HepG2 (cell line): ENCODE data around the gene REEP3. TPM values are rescaled to one million over a fixed set of nuclear protein-coding genes. Genes with fewer than 3 reads are reported as not detected.

Experiments used
- BCL6 ChIP-seq: IDR thresholded peaks from 2 replicates; pipeline ENCODE4 v1.6.1; 2016; ENCODE audit warnings: missing genetic modification reagents, missing compliant biosample characterization
- ELF3 ChIP-seq: IDR thresholded peaks from 2 replicates; pipeline ENCODE4 v1.6.1; 2016; ENCODE audit warnings: missing genetic modification reagents, missing compliant biosample characterization
- FLYWCH1 ChIP-seq: sonication (generic); formaldehyde crosslinking; IDR thresholded peaks from 2 replicates; pipeline ENCODE4 v1.8.1; 2023; ENCODE audit warnings: mild to moderate bottlenecking, missing genetic modification reagents
- FOXA1 ChIP-seq, 2 experiments: fragments of 450-650 bp in 1 of 2; sonication (generic) in 1 of 2; formaldehyde crosslinking in 1 of 2; IDR thresholded peaks; 2 replicates each; pipeline versions ENCODE4 v1.4.0 to v1.6.1; 2016 to 2020; ENCODE audit warnings: missing genetic modification reagents in 1 of 2
- FOXO1 ChIP-seq: sonication (generic); formaldehyde crosslinking; IDR thresholded peaks from 2 replicates; pipeline ENCODE4 v1.4.0; 2020; ENCODE audit warnings: missing genetic modification reagents
- HDAC1 ChIP-seq: sonication (generic); formaldehyde crosslinking; IDR thresholded peaks from 2 replicates; pipeline ENCODE4 v1.5.1; 2020; ENCODE audit warnings: mild to moderate bottlenecking, missing genetic modification reagents
- HIC2 ChIP-seq: sonication (generic); formaldehyde crosslinking; IDR thresholded peaks from 2 replicates; pipeline ENCODE4 v1.9.0; 2022; ENCODE audit warnings: low read depth, missing genetic modification reagents
- NR2F6 ChIP-seq, 2 experiments: IDR thresholded peaks; 2 replicates each; pipeline ENCODE4 v1.6.1; 2016; ENCODE audit warnings: antibody characterized with exemption in 1 of 2, mild to moderate bottlenecking in 1 of 2
- PBX2 ChIP-seq: IDR thresholded peaks from 2 replicates; pipeline ENCODE4 v1.6.1; 2016; ENCODE audit warnings: control low read depth
- RARA ChIP-seq: IDR thresholded peaks from 2 replicates; pipeline ENCODE4 v1.6.1; 2016; ENCODE audit warnings: missing genetic modification reagents, missing compliant biosample characterization
- SCMH1 ChIP-seq: sonication (generic); formaldehyde crosslinking; IDR thresholded peaks from 2 replicates; pipeline ENCODE4 v1.9.0; 2021; ENCODE audit warnings: missing genetic modification reagents, mild to moderate bottlenecking, borderline replicate concordance
- SNAI1 ChIP-seq: sonication (generic); formaldehyde crosslinking; IDR thresholded peaks from 2 replicates; pipeline ENCODE4 v1.5.0; 2020; ENCODE audit warnings: mild to moderate bottlenecking, missing genetic modification reagents, borderline replicate concordance
- TEAD3 ChIP-seq: optimal IDR thresholded peaks from 2 replicates; pipeline ENCODE3; 2016; ENCODE audit warnings: borderline replicate concordance
- ZFP36L1 ChIP-seq: sonication (generic); formaldehyde crosslinking; IDR thresholded peaks from 2 replicates; pipeline ENCODE4 v1.8.0; 2022; ENCODE audit warnings: mild to moderate bottlenecking, missing genetic modification reagents, moderate library complexity
- ZKSCAN8 ChIP-seq: IDR thresholded peaks from 2 replicates; pipeline ENCODE4 v1.6.1; 2016; ENCODE audit warnings: borderline replicate concordance, missing genetic modification reagents, missing compliant biosample characterization
- ZNF12 ChIP-seq: sonication (generic); formaldehyde crosslinking; IDR thresholded peaks from 2 replicates; pipeline ENCODE4 v1.5.0; 2020; ENCODE audit warnings: missing genetic modification reagents
- ZNF34 ChIP-seq: sonication (generic); formaldehyde crosslinking; IDR thresholded peaks from 2 replicates; pipeline ENCODE4 v1.4.0; 2020; ENCODE audit warnings: mild to moderate bottlenecking, missing genetic modification reagents, borderline replicate concordance
- polyA plus RNA-seq, 8 experiments: library from polyadenylated mRNA; depleted of rRNA in 3 of 8; stranded (reverse) in 7 of 8; unstranded in 1 of 8; fragments of >200 nt; fragmentation: Illumina TruSeq in 4 of 8; extraction: Trizol in 4 of 8; gene quantifications; 2 replicates each; pipeline versions ENCODE4 v1.2.1 to v1.2.3, GENCODE V29; 2011 to 2016; ENCODE audit warnings: low read depth in 4 of 8, missing spikeins in 1 of 8, mixed read lengths in 1 of 8; ENCODE audit not compliant: insufficient read depth in 1 of 8
- total RNA-seq, 5 experiments: library from RNA; depleted of rRNA; stranded (reverse); fragments of >200 nt; fragmentation: Illumina TruSeq; extraction: Trizol; gene quantifications; 2 replicates each; pipeline ENCODE4 v1.2.3, GENCODE V29; 2016; ENCODE audit warnings: low read depth in 1 of 5
- TF ChIP-seq, protein P1 (sequence below): sonication (generic); formaldehyde crosslinking; IDR thresholded peaks from 2 replicates; pipeline ENCODE4 v1.4.0; 2020; ENCODE audit warnings: mild to moderate bottlenecking, missing genetic modification reagents
- TF ChIP-seq, protein P2 (sequence below): sonication (generic); formaldehyde crosslinking; IDR thresholded peaks from 2 replicates; pipeline ENCODE4 v1.8.1; 2023; ENCODE audit warnings: missing genetic modification reagents, inconsistent platforms, borderline replicate concordance

REEP3 gene
- total and polyA plus RNA-seq, 2 of the 13 experiments (the other 11 are each of a cell fraction or from before 2014, with no cell fraction given) = 7.1 to 31.4 TPM

DNA sequence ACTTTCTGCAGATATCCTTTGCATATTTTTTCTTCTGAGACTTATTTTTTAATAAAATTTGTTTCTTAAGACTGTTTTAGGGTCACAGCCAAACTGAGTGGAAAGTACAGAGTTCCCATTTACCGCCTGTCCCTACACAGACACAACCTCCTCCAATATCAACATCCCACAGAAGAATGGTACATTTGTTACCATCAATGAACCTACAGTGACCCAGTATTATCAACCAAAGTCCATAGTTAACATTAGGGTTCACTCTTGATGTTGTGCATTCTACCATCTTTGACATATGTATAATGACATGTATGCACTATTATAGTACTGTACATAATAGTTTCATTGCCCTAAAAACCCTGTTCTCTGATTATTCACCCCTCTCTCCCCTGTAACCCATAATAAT is 14.6 kb upstream of the REEP3 start (continued):
- TF ChIP-seq, protein P1, sequence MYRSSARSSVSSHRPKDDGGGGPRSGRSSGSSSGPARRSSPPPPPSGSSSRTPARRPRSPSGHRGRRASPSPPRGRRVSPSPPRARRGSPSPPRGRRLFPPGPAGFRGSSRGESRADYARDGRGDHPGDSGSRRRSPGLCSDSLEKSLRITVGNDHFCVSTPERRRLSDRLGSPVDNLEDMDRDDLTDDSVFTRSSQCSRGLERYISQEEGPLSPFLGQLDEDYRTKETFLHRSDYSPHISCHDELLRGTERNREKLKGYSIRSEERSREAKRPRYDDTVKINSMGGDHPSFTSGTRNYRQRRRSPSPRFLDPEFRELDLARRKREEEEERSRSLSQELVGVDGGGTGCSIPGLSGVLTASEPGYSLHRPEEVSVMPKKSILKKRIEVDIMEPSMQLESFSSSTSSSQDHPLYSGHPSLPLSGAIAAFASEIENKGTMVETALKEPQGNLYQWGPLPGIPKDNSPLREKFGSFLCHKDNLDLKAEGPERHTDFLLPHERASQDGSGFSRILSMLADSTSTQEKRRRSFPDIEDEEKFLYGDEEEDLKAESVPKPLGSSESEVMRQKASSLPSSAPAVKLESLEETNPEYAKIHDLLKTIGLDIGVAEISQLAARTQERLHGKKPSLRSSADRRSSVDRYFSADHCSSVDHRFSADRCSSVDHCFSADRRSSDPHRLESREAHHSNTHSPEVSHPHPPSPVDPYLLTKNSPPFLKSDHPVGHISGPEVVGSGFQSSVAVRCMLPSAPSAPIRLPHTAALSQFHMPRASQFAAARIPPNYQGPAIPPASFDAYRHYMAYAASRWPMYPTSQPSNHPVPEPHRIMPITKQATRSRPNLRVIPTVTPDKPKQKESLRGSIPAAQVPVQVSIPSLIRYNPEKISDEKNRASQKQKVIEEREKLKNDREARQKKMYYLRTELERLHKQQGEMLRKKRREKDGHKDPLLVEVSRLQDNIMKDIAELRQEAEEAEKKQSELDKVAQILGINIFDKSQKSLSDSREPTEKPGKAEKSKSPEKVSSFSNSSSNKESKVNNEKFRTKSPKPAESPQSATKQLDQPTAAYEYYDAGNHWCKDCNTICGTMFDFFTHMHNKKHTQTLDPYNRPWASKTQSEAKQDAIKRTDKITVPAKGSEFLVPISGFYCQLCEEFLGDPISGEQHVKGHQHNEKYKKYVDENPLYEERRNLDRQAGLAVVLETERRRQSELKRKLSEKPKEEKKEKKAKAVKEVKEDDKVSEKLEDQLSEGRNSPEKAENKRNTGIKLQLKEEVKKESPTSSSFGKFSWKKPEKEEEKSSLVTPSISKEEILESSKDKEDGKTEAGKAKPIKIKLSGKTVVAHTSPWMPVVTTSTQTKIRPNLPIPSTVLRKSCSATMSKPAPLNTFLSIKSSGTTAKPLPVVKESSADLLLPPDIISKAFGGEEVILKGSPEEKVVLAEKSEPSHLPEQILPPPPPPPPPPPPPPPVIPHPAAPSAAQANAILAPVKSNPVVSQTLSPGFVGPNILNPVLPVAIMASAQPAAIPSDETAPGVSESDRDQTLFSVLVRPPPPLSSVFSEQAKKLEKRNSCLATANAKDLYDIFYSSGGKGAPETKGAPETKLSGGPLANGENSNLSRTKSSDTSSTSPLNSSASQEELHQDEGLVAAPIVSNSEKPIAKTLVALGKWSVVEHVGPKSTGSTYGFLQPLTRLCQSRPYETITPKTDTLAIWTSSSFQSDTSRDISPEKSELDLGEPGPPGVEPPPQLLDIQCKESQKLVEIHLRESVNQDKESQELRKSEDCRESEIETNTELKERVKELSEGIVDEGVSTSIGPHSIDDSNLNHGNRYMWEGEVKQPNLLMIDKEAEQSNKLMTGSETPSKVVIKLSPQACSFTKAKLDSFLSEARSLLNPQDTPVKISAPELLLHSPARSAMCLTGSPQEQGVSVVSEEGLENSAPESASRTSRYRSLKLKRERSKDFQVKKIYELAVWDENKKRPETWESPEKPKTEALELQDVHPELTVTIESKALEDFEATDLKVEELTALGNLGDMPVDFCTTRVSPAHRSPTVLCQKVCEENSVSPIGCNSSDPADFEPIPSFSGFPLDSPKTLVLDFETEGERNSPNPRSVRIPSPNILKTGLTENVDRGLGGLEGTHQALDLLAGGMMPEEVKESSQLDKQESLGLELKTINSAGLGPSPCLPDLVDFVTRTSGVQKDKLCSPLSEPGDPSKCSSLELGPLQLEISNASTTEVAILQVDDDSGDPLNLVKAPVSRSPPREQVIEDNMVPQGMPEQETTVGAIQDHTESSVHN (CRISPR knock-in tag) = no peak
- TF ChIP-seq FLYWCH1 (no peak), BCL6 (0 out of 2 replicates have a peak, but pooled peaks have one; percentile 39), FOXO1 (CRISPR knock-in tag) (no peak), SNAI1 (no peak), FOXA1 (IDR thresholded peaks at IDR 0.05) (no peak), FOXA1 (CRISPR knock-in tag; IDR thresholded peaks at IDR 0.05) (peak; percentile 74), RARA (peak; percentile 89), ELF3 (no peak), ZNF34 (CRISPR knock-in tag) (no peak), SCMH1 (CRISPR knock-in tag) (no peak), HIC2 (no peak), ZFP36L1 (no peak), HDAC1 (CRISPR knock-in tag) (no peak), TEAD3 (peak; percentile 32), ZKSCAN8 (0 out of 2 replicates have a peak, but pooled peaks have one; percentile 39), ZNF12 (CRISPR knock-in tag) (no peak), NR2F6 (IDR thresholded peaks at IDR 0.05) (no peak), NR2F6 (CRISPR knock-in tag; IDR thresholded peaks at IDR 0.05) (peak; percentile 34; the same call in 1 of the 2 replicates), PBX2 (CRISPR knock-in tag) (no peak)
- TF ChIP-seq, protein P2, sequence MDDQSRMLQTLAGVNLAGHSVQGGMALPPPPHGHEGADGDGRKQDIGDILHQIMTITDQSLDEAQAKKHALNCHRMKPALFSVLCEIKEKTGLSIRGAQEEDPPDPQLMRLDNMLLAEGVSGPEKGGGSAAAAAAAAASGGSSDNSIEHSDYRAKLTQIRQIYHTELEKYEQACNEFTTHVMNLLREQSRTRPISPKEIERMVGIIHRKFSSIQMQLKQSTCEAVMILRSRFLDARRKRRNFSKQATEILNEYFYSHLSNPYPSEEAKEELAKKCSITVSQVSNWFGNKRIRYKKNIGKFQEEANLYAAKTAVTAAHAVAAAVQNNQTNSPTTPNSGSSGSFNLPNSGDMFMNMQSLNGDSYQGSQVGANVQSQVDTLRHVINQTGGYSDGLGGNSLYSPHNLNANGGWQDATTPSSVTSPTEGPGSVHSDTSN (CRISPR knock-in tag) = no peak
